OCI-LY3 (cell line): Measurements from ENCODE around the gene GPR34.

Experiments used
- CTCF ChIP-seq: fragments of 200-600, 300-600 bp; sonication (generic); IDR thresholded peaks from 2 replicates; pipeline ENCODE4 v1.5.1; 2014; ENCODE audit warnings: antibody characterized with exemption, low read length, low read depth
- EZH2phosphoT487 ChIP-seq: fragments of 200-600 bp; shearing (Covaris generic); IDR thresholded peaks from 2 replicates; pipeline ENCODE4 v1.6.1; 2018; ENCODE audit warnings: antibody characterized with exemption, mixed run types, low read depth

DNA sequence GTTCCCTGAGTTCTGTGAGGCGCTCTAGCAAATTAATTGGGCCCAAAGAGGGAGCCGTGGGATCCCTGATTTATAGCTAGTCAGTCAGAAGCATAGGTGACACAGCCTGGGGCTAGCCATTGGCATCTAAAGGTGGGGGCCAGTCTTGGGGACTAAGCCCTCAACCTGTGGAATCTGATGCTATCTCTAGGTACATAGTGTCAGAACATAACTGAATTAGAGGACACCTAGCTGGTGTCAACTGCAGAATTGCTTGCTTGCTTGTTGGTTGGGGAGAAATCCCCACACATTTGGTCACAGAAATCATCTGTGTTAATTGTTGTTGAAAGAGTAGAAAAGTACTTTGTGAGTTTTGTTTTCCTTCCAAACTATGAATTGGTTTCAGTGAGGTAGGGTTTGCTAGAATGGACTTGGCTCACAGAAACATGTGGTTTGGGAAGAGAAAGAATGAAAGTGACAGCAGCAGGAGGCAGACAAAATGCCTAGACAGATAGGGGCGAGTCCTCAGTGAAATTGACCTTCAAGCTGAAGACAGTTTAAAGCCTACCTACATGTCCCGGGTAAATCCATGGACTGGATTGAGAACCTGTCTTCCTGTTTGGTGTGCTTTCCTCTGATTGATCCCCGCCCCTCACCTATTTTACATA is 22.4 kb downstream of the GPR34 start:
- TF ChIP-seq CTCF (no peak), EZH2phosphoT487 (no peak)
